ENCODE results near the gene CAMSAP1.

The CAMSAP1 gene

DNA sequence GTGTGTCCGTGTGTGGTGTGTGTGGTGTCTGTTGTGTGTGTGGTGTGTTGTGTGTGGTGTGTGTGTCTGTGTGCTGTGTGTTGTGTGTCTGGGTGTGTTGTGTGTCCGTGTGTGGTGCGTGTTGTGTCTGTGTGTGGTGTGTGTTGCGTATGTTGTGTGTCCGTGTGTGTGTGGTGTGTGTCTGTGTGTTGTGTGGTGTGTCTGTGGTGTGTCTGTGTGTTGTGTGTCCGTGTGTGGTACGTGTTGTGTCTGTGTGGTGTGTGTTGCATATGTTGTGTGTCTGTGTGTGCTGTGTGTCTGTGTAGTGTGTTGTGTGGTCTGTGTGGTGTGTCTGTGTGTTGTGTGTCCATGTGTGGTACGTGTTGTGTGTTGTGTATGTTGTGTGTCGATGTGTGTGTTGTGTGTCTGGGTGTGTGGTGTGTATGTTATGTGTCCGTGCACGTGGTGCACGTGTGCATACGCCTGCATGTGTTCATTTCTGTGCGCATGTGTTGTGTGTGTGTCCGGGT is 133.1 kb downstream of the CAMSAP1 start (continued):
- TF ChIP-seq ZNF132 (tag by site-specific recombination; IDR thresholded peaks at IDR 0.05; ENCODE audit: borderline replicate concordance) (no peak), ZNF175 (tag by site-specific recombination; IDR thresholded peaks at IDR 0.05) (no peak), ZNF501 (tag by site-specific recombination; IDR thresholded peaks at IDR 0.05) (no peak), ZNF629 (tag by site-specific recombination; IDR thresholded peaks at IDR 0.05) (no peak), ZNF23 (tag by site-specific recombination; IDR thresholded peaks at IDR 0.05; ENCODE audit: borderline replicate concordance) (0 out of 2 replicates have a peak, but pooled peaks have one; percentile 23), ZNF596 (tag by site-specific recombination; IDR thresholded peaks at IDR 0.05) (no peak), SCRT2 (tag by site-specific recombination; IDR thresholded peaks at IDR 0.05) (no peak), ZNF169 (tag by site-specific recombination; IDR thresholded peaks at IDR 0.05) (no peak), GLI4 (tag by site-specific recombination; IDR thresholded peaks at IDR 0.05) (peak; percentile 20; the same call in 1 of the 2 replicates), MZF1 (tag by site-specific recombination; IDR thresholded peaks at IDR 0.05; ENCODE audit: borderline replicate concordance) (no peak), ZNF426 (tag by site-specific recombination; IDR thresholded peaks at IDR 0.05) (no peak), ZNF610 (tag by site-specific recombination; IDR thresholded peaks at IDR 0.05; ENCODE audit: borderline replicate concordance) (no peak), ZNF701 (tag by site-specific recombination; IDR thresholded peaks at IDR 0.05) (no peak), REPIN1 (tag by site-specific recombination; IDR thresholded peaks at IDR 0.05; ENCODE audit: low read depth) (no peak), ZNF560 (tag by site-specific recombination; IDR thresholded peaks at IDR 0.05; ENCODE audit: borderline replicate concordance) (no peak), ZNF16 (tag by site-specific recombination; IDR thresholded peaks at IDR 0.05; ENCODE audit: low read depth) (no peak)
- TF ChIP-seq, protein P1, sequence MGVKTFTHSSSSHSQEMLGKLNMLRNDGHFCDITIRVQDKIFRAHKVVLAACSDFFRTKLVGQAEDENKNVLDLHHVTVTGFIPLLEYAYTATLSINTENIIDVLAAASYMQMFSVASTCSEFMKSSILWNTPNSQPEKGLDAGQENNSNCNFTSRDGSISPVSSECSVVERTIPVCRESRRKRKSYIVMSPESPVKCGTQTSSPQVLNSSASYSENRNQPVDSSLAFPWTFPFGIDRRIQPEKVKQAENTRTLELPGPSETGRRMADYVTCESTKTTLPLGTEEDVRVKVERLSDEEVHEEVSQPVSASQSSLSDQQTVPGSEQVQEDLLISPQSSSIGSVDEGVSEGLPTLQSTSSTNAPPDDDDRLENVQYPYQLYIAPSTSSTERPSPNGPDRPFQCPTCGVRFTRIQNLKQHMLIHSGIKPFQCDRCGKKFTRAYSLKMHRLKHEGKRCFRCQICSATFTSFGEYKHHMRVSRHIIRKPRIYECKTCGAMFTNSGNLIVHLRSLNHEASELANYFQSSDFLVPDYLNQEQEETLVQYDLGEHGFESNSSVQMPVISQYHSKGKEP (tag by site-specific recombination; IDR thresholded peaks at IDR 0.05) = no peak
- TF ChIP-seq, protein P2, sequence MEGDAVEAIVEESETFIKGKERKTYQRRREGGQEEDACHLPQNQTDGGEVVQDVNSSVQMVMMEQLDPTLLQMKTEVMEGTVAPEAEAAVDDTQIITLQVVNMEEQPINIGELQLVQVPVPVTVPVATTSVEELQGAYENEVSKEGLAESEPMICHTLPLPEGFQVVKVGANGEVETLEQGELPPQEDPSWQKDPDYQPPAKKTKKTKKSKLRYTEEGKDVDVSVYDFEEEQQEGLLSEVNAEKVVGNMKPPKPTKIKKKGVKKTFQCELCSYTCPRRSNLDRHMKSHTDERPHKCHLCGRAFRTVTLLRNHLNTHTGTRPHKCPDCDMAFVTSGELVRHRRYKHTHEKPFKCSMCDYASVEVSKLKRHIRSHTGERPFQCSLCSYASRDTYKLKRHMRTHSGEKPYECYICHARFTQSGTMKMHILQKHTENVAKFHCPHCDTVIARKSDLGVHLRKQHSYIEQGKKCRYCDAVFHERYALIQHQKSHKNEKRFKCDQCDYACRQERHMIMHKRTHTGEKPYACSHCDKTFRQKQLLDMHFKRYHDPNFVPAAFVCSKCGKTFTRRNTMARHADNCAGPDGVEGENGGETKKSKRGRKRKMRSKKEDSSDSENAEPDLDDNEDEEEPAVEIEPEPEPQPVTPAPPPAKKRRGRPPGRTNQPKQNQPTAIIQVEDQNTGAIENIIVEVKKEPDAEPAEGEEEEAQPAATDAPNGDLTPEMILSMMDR (tag by site-specific recombination; IDR thresholded peaks at IDR 0.05) = no peak
- TF ChIP-seq, protein P3, sequence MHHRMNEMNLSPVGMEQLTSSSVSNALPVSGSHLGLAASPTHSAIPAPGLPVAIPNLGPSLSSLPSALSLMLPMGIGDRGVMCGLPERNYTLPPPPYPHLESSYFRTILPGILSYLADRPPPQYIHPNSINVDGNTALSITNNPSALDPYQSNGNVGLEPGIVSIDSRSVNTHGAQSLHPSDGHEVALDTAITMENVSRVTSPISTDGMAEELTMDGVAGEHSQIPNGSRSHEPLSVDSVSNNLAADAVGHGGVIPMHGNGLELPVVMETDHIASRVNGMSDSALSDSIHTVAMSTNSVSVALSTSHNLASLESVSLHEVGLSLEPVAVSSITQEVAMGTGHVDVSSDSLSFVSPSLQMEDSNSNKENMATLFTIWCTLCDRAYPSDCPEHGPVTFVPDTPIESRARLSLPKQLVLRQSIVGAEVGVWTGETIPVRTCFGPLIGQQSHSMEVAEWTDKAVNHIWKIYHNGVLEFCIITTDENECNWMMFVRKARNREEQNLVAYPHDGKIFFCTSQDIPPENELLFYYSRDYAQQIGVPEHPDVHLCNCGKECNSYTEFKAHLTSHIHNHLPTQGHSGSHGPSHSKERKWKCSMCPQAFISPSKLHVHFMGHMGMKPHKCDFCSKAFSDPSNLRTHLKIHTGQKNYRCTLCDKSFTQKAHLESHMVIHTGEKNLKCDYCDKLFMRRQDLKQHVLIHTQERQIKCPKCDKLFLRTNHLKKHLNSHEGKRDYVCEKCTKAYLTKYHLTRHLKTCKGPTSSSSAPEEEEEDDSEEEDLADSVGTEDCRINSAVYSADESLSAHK (tag by site-specific recombination; IDR thresholded peaks at IDR 0.05) = no peak
- TF ChIP-seq, protein P4, sequence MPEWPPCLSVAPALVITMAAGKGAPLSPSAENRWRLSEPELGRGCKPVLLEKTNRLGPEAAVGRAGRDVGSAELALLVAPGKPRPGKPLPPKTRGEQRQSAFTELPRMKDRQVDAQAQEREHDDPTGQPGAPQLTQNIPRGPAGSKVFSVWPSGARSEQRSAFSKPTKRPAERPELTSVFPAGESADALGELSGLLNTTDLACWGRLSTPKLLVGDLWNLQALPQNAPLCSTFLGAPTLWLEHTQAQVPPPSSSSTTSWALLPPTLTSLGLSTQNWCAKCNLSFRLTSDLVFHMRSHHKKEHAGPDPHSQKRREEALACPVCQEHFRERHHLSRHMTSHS (tag by site-specific recombination; IDR thresholded peaks at IDR 0.05) = no peak; the same call in 1 of the 2 replicates
- TF ChIP-seq, protein P5, sequence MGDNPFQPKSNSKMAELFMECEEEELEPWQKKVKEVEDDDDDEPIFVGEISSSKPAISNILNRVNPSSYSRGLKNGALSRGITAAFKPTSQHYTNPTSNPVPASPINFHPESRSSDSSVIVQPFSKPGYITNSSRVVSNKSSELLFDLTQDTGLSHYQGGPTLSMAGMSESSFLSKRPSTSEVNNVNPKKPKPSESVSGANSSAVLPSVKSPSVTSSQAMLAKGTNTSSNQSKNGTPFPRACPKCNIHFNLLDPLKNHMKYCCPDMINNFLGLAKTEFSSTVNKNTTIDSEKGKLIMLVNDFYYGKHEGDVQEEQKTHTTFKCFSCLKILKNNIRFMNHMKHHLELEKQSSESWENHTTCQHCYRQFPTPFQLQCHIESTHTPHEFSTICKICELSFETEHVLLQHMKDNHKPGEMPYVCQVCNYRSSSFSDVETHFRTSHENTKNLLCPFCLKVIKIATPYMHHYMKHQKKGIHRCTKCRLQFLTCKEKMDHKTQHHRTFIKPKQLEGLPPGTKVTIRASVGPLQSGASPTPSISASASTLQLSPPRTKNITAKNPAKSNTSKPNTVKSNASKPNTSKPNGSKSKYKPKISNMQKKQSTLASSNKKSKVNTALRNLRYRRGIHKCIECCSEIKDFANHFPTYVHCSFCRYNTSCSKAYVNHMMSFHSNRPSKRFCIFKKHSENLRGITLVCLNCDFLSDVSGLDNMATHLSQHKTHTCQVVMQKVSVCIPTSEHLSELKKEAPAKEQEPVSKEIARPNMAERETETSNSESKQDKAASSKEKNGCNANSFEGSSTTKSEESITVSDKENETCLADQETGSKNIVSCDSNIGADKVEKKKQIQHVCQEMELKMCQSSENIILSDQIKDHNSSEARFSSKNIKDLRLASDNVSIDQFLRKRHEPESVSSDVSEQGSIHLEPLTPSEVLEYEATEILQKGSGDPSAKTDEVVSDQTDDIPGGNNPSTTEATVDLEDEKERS (tag by site-specific recombination; IDR thresholded peaks at IDR 0.05) = no peak
- TF ChIP-seq, protein P6, sequence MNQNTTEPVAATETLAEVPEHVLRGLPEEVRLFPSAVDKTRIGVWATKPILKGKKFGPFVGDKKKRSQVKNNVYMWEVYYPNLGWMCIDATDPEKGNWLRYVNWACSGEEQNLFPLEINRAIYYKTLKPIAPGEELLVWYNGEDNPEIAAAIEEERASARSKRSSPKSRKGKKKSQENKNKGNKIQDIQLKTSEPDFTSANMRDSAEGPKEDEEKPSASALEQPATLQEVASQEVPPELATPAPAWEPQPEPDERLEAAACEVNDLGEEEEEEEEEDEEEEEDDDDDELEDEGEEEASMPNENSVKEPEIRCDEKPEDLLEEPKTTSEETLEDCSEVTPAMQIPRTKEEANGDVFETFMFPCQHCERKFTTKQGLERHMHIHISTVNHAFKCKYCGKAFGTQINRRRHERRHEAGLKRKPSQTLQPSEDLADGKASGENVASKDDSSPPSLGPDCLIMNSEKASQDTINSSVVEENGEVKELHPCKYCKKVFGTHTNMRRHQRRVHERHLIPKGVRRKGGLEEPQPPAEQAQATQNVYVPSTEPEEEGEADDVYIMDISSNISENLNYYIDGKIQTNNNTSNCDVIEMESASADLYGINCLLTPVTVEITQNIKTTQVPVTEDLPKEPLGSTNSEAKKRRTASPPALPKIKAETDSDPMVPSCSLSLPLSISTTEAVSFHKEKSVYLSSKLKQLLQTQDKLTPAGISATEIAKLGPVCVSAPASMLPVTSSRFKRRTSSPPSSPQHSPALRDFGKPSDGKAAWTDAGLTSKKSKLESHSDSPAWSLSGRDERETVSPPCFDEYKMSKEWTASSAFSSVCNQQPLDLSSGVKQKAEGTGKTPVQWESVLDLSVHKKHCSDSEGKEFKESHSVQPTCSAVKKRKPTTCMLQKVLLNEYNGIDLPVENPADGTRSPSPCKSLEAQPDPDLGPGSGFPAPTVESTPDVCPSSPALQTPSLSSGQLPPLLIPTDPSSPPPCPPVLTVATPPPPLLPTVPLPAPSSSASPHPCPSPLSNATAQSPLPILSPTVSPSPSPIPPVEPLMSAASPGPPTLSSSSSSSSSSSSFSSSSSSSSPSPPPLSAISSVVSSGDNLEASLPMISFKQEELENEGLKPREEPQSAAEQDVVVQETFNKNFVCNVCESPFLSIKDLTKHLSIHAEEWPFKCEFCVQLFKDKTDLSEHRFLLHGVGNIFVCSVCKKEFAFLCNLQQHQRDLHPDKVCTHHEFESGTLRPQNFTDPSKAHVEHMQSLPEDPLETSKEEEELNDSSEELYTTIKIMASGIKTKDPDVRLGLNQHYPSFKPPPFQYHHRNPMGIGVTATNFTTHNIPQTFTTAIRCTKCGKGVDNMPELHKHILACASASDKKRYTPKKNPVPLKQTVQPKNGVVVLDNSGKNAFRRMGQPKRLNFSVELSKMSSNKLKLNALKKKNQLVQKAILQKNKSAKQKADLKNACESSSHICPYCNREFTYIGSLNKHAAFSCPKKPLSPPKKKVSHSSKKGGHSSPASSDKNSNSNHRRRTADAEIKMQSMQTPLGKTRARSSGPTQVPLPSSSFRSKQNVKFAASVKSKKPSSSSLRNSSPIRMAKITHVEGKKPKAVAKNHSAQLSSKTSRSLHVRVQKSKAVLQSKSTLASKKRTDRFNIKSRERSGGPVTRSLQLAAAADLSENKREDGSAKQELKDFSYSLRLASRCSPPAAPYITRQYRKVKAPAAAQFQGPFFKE (tag by site-specific recombination; IDR thresholded peaks at IDR 0.05; ENCODE audit: borderline replicate concordance) = peak; percentile 28; the same call in 1 of the 2 replicates
